H1 (cell line): Measurements from ENCODE around the gene RAD52.

Source experiments
- POLR2A ChIP-seq, 2 experiments: IDR thresholded peaks; 1 replicate in 1 of 2; 2 replicates in 1 of 2; pipeline ENCODE4 v1.6.1; 2011; ENCODE audit warnings: low read depth in 2 of 2, low read length in 2 of 2, mild to moderate bottlenecking in 2 of 2; ENCODE audit errors: control extremely low read depth in 1 of 2
- POLR2AphosphoS5 ChIP-seq: IDR thresholded peaks from 2 replicates; pipeline ENCODE4 v1.6.1; 2011; ENCODE audit warnings: low read depth, low read length

DNA sequence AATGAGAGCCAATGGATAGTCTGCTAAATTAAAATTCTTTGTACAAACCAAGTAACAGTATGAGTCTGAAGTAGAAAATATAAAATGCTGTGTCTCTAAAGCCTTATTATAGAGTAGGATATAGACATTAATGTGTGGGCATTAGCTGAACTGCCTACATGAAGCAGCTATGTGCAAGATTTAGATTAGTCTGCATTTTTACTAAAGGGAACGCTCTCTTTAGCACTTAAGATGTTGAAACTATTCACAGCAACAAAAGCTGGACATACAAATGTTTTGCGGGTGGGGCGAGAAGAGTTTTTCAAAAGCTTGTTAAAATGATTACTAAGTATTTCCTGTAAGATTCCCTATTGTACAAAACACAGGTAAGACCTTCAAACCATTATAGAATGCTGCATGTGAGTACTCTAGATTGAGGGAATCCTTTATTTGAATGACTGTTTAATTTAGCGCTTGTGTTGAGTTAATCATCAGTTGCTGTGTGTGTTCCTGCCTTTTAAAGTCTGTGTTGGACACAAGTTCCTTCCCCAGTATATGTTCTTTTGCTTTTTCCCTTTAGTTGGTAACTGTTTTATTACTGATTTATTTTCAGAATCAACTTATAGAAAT is 87.1 kb downstream of the RAD52 start:
- TF ChIP-seq POLR2AphosphoS5 = no peak
- TF ChIP-seq POLR2A (IDR thresholded peaks at IDR 0.05; ENCODE audit: control extremely low read depth in 1 of 2, low read depth in 2 of 2, low read length in 2 of 2) = no peak
